Activated T-cell treated with anti-CD3 and anti-CD28 coated beads for 4 hours (primary cell): Measurements from ENCODE around the gene CELA1.
"Not testable (repeated sequence)": the region's sequence is repeated elsewhere in the genome, so short reads cannot be mapped to it uniquely, and the experiment has no call there.

Experiments used
- DNase-seq: peaks from one replicate; pipeline ENCODE4 v3.0.0-alpha.2; 2020

The CELA1 gene

GRCh38 chr12:51307655-51308593, 38.6 kb downstream of the CELA1 start:
- DNase-seq: no peak

- DNase-seq: no peak
Observed at GRCh38 chr12:51306507-51306906, 40.0 kb downstream of the CELA1 start.

- DNase-seq: not testable (repeated sequence)
Observed at GRCh38 chr12:51300768-51301167, 45.7 kb downstream of the CELA1 start.

GRCh38 chr12:51295651-51296050, 50.8 kb downstream of the CELA1 start:
- no peak for DNase-seq

GRCh38 chr12:51294097-51294496, 52.4 kb downstream of the CELA1 start:
- DNase-seq: not testable (repeated sequence)

- DNase-seq: no peak
Observed at GRCh38 chr12:51293696-51294095, 52.8 kb downstream of the CELA1 start.

- not testable (repeated sequence) for DNase-seq
Observed at GRCh38 chr12:51291603-51292513, 54.6 kb downstream of the CELA1 start.

GRCh38 chr12:51285843-51286242, 60.6 kb downstream of the CELA1 start:
- no peak for DNase-seq

- no peak for DNase-seq
Observed at GRCh38 chr12:51281202-51281924, 65.1 kb downstream of the CELA1 start.
